MV-4-11 (cell line): ENCODE measurements around the gene OLFM1.
"Not testable (repeated sequence)": the region's sequence is repeated elsewhere in the genome, so short reads cannot be mapped to it uniquely, and the experiment has no call there.

Experiments
- DNase-seq: peaks from one replicate; lab custom pipeline; 2025; lab: John Stamatoyannopoulos, UW

OLFM1 gene

GRCh38 chr9:135135171-135135928 lies 47.9 kb downstream of the OLFM1 start:
- no peak for DNase-seq

DNA sequence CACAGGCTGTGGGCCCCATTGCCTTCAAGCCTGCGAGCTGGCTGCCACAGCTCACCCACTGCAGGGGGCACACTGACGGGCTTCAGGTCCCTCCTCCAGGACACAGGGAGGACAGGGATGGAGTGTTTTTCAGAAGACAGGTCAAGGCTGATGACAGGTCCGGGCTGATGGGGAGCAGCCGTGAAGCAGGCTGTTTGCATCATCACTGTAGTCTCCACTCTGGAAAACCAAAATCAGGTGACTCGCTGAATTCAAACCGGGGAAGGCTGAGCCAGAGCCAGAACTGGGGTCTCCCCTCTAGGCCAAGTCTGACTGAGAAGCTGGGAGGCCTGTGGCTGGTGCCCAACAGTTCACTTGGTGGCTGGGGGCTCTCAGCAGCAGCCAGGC lies 48.5 kb downstream of the OLFM1 start:
- DNase-seq, result no peak

- no peak for DNase-seq
Observed at GRCh38 chr9:135136481-135136880, 49.0 kb downstream of the OLFM1 start.

DNA sequence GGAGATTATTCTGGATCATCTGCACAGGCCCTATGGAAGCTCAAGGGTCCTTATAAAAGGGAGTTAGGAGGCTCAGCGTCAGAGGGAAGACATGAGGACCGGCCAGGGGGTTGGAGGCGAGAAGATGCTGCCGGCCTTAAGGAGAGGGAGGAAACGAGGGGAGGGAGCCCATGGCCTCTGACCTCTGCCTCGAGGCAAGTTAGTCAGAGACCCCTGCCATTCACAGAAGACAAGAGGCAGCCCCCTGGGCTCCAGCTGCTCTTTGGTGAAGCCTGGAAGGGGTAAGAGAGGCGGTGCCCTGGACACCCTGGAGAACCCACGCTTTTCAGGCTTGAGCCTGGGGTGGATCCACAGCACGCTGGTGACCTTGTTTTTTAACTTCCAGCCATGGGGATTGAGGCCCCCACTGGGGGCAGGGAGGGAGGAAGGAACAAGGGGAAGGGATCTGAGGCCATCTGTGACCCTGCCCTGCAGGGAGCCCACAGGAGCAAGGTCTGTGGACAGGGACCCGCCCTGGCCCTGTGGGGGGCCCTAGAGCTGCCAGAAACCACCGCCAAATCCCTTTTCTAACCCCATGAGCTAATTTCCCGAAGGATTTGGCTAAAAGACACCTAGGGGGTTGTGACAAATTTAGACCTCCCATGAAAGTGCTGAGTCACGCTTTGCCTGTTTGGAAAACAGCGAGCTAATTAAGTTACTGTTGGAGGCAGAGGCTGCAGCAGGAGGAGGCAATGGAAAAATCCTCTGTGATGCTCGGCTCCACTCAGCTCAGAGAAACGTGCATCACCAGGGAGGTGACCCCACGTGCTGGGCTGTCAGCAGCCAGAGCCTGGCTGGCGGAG lies 49.7 kb downstream of the OLFM1 start:
- no peak for DNase-seq

GRCh38 chr9:135138078-135138855 lies 50.8 kb downstream of the OLFM1 start:
- DNase-seq, result no peak

DNA sequence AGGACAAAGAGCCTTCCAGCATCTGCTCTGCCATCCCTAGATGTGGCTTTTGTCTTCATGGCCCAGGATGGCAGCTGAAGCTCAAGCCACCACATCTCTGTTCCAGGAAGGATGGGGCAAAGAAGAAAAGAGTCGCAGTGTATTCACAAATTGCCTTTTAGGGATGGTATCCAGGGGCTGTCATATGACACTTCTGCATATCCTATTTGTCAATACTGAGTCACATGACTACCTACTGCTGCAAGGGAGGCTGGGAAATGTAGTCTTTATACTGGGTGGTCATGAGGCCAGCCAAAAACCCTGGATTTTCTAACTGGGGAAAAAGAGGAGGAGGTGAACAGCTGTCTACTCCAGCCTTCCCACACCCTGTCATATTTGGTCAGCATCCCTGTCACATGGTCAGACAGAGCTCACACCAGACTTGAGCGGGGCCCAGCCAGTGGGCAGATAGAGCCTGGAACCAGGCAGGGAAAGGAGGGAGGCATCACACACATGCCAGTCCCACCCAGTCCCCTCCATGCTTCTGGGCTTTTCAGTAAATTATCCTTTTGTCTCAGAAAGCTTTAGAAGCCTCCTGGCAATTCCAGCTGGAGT lies 52.0 kb downstream of the OLFM1 start:
- DNase-seq, result no peak

GRCh38 chr9:135141183-135141774 lies 53.8 kb downstream of the OLFM1 start:
- no peak for DNase-seq

GRCh38 chr9:135144581-135145170 lies 57.2 kb downstream of the OLFM1 start:
- no peak for DNase-seq

DNA sequence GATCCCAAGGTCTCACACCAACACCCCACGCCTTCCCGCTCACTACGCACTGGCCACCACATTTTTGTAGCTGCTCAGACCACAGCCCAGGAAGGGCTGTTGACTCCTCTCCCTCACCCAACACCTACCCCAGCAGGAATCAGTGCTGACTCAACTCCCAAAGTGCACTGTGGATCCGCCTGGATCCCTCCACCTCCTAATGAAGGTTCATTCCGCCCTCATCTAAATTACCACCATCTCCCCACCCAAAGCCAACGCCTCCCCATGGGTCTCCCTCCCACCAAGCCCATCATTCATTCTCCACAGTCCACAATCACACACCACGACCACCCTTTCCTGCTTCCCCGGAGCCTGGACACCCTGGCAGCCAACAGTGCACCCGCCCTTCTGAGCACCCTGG lies 57.8 kb downstream of the OLFM1 start:
- DNase-seq, result no peak

DNA sequence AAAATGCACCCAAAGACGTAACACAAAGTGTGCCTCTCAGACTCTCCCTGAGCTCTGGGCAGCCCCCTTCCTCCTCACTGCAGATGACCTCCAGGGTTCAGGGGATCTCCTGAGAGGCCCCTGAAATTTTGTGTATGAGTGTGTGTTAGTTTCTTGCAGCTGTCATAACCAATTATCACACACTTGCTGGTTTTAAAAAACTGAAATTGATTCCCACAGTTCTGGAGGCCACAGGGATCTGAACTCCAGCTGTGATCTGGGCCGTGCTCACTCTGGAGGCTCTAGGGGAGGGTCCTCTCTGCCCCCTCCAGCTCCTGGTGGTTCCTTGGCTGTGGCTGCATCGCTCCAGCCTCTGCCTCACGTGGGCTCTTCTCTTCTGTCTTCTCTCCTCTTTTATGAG lies 58.8 kb downstream of the OLFM1 start:
- no peak for DNase-seq

DNA sequence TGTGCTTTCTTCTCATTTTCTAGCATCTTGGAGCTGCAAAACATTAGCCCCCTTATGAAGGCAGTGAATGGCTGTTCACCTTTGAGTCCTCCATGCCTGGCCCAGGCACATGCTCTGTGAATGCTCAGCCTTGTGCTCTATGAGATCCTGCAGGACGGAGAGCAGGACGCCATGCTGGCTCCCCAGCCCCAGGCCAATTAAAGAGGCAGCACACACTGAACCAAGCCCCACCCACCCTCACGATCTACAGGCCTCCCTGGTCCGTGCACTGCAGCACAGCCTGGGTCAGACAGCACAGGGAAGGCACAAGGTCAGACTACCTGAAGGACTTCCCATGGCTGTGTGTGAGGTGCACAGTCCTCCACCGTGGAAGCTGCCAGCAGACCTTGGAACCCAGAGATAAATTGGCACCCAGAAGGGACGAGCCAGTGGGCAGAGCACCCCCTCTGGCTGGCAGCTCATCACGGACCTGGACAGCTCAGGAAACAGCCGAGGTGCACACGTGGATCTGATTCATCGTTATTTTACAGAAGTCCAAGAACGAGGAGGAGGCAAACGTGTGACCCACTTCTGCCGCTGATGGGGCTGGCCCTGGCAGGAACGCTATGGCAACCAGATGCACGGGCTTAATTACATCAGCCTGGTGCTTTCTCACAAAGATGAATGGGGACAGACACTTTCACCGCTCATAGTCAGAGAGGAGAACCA lies 59.5 kb downstream of the OLFM1 start:
- no peak for DNase-seq

GRCh38 chr9:135147474-135147805 lies 60.0 kb downstream of the OLFM1 start:
- DNase-seq, result no peak

- DNase-seq, result no peak
Observed at GRCh38 chr9:135147938-135148337, 60.5 kb downstream of the OLFM1 start.

DNA sequence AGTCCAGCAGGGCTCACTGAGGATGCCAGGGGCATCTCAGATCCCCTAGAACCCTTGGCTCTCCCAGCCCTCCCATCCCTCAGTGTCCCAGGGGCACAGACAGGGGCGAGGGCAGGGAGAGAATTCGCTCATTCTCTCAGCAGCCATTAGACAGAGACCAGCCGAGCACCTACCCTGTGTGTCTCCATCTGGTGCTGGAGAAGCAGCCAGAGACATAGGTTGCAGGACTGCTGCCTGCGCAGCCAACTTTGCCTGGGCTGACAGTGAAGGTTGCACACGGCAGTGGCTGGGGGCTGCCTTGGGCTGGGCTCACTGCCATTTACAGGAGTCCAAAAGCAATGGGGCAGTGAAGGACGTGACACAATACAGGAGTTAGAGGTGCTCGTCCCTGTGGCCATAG lies 60.9 kb downstream of the OLFM1 start:
- DNase-seq, result no peak

- DNase-seq, result not testable (repeated sequence)
Observed at GRCh38 chr9:135149901-135150300, 62.4 kb downstream of the OLFM1 start.

DNA sequence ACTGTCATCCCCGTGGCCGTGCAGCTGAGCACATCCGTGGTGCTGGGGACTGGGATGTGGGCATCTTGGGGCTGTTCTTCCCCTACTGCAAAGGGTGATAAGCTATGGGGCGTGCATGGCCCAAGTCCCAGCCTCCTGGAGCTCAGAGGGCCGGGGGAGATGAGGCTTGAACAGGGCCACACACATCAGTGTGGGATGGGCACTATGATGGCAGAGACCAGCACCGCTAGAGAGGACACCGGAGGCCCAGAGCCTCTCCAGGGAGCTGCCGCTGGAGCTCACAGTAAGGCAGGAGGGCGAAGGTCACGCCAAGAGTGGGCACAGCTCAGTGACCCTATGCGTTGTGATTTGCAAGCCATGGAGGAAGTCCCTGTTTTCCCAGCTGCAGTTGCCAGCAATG lies 63.5 kb downstream of the OLFM1 start:
- no peak for DNase-seq

GRCh38 chr9:135151757-135152613 lies 64.5 kb downstream of the OLFM1 start:
- DNase-seq, result no peak

- no peak for DNase-seq
Observed at GRCh38 chr9:135152614-135153334, 65.3 kb downstream of the OLFM1 start.

DNA sequence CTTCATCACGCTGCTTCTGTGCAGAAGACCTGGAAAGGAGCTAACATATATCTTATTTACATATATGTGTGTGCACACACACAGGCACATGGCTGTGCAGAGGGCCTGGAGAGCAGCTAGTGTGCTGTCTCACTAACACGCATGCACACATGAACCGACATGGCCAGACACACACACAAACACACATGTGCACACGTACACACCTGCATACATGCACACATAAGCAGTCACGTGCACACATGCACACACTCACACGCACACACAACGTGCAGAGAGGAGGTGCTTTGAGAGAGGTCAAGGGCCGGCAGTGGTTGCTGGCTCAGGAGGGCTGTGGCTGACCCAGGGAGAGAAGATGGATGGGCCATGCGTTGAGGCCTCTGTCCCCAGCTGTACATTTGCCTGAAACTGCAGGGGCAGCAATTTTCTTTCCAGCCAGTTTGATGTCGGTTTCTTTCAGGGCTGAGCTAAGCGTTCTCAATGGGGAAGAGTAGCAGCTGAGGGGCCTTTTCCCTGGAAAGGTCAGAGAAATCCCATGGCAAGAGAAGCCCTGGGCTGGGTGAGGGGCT lies 66.7 kb downstream of the OLFM1 start:
- no peak for DNase-seq
